Neural cell (in vitro differentiated cells): Measurements from ENCODE around the gene KIAA0753. TPM values are rescaled to one million over a fixed set of nuclear protein-coding genes. Genes with fewer than 3 reads are reported as not detected.

ENCODE experiments used
- H2AFZ ChIP-seq: fragments of 200-600, 300-800 bp; sonication (generic), shearing (Covaris generic); 2 replicates; pipeline ENCODE4 v1.6.0; 2014; ENCODE audit warnings: low read depth, mild to moderate bottlenecking, antibody characterized with exemption, low read length, moderate library complexity
- H3F3A ChIP-seq: fragments of 200-600 bp; shearing (Covaris generic); 2 replicates; pipeline ENCODE4 v1.6.1; 2016; ENCODE audit warnings: mild to moderate bottlenecking, moderate library complexity, mixed read lengths, antibody characterized with exemption, low read length; ENCODE audit not compliant: insufficient read depth, poor library complexity, severe bottlenecking
- H3K27ac ChIP-seq: fragments of 200-600, 300-800 bp; sonication (generic), shearing (Covaris generic); 2 replicates; pipeline ENCODE4 v1.5.1; 2014; ENCODE audit warnings: mild to moderate bottlenecking, low read length, moderate library complexity
- H3K27me3 ChIP-seq: fragments of 300-800, 200-600 bp; sonication (generic), shearing (Covaris generic); 2 replicates; pipeline ENCODE4 v1.6.0; 2014; ENCODE audit warnings: mild to moderate bottlenecking, low read depth, low read length, moderate library complexity; ENCODE audit not compliant: insufficient read depth
- H3K36me3 ChIP-seq: fragments of 300-800, 200-600 bp; sonication (generic), shearing (Covaris generic); 2 replicates; pipeline ENCODE4 v1.5.1; 2014; ENCODE audit warnings: mild to moderate bottlenecking, antibody characterized with exemption, low read length, moderate library complexity; ENCODE audit not compliant: insufficient read depth
- H3K4me2 ChIP-seq: fragments of 300-800, 200-600 bp; sonication (generic), shearing (Covaris generic); 2 replicates; pipeline ENCODE4 v1.6.0; 2014; ENCODE audit warnings: mild to moderate bottlenecking, low read length
- H3K4me3 ChIP-seq: fragments of 300-800, 200-600 bp; sonication (generic), shearing (Covaris generic); 2 replicates; pipeline ENCODE4 v1.5.1; 2014; ENCODE audit warnings: mild to moderate bottlenecking, low read length, moderate library complexity
- H3K79me2 ChIP-seq: fragments of 200-600 bp; shearing (Covaris generic); replicated peaks from 2 replicates; pipeline ENCODE4 v1.6.0; 2014; ENCODE audit warnings: mild to moderate bottlenecking, low read length, moderate library complexity; ENCODE audit not compliant: insufficient read depth
- H3K9ac ChIP-seq: fragments of 300-800, 200-600 bp; sonication (generic), shearing (Covaris generic); 2 replicates; pipeline ENCODE4 v1.6.1; 2016; ENCODE audit warnings: mild to moderate bottlenecking, low read length, mixed read lengths
- H3K9me2 ChIP-seq: fragments of 200-600 bp; shearing (Covaris generic); 2 replicates; pipeline ENCODE4 v1.6.1; 2016; ENCODE audit warnings: mild to moderate bottlenecking, low read length, mixed read lengths; ENCODE audit not compliant: insufficient read depth
- H3K9me3 ChIP-seq: fragments of 200-600, 300-800 bp; sonication (generic), shearing (Covaris generic); 2 replicates; pipeline ENCODE4 v1.6.1; 2016; ENCODE audit warnings: mild to moderate bottlenecking, mixed run types, low read length, moderate library complexity, mixed read lengths
- H4K20me1 ChIP-seq: fragments of 200-600 bp; shearing (Covaris generic); 2 replicates; pipeline ENCODE4 v1.6.1; 2016; ENCODE audit warnings: mild to moderate bottlenecking, mixed run types; ENCODE audit not compliant: insufficient read depth
- CTCF ChIP-seq: fragments of 450-650 bp; IDR thresholded peaks from 2 replicates; pipeline ENCODE4 v1.5.1; 2014; ENCODE audit warnings: antibody characterized with exemption, mild to moderate bottlenecking, moderate library complexity; ENCODE audit not compliant: poor library complexity, severe bottlenecking
- EP300 ChIP-seq: fragments of 450-650 bp; conservative IDR thresholded peaks from 2 replicates; pipeline ENCODE4 v1.6.1; 2014; ENCODE audit warnings: antibody characterized with exemption, mild to moderate bottlenecking, moderate library complexity; ENCODE audit not compliant: poor library complexity, severe bottlenecking
- EZH2 ChIP-seq: fragments of 200-600, 300-800 bp; shearing (Covaris generic), sonication (generic); IDR thresholded peaks from 2 replicates; pipeline ENCODE4 v1.6.1; 2014; ENCODE audit warnings: antibody characterized with exemption, low read length, borderline replicate concordance, mild to moderate bottlenecking; ENCODE audit not compliant: insufficient read depth, poor library complexity, severe bottlenecking
- MXI1 ChIP-seq: fragments of 450-650 bp; conservative IDR thresholded peaks from 2 replicates; pipeline ENCODE4 v1.6.1; 2014; ENCODE audit warnings: antibody characterized with exemption, mild to moderate bottlenecking; ENCODE audit not compliant: poor library complexity, severe bottlenecking
- POLR2AphosphoS5 ChIP-seq: IDR thresholded peaks from 2 replicates; pipeline ENCODE4 v1.6.1; 2012
- RAD21 ChIP-seq: fragments of 450-650 bp; conservative IDR thresholded peaks from 2 replicates; pipeline ENCODE4 v1.6.1; 2014; ENCODE audit warnings: antibody characterized with exemption, mild to moderate bottlenecking, moderate library complexity
- REST ChIP-seq: IDR thresholded peaks from 2 replicates; pipeline ENCODE4 v1.6.1; 2012; ENCODE audit warnings: borderline replicate concordance
- SMC3 ChIP-seq: fragments of 450-650 bp; conservative IDR thresholded peaks from 2 replicates; pipeline ENCODE4 v1.6.1; 2014; ENCODE audit warnings: antibody characterized with exemption, mild to moderate bottlenecking, moderate library complexity; ENCODE audit not compliant: poor library complexity
- TAF1 ChIP-seq: IDR thresholded peaks from 2 replicates; pipeline ENCODE4 v1.6.1; 2012; ENCODE audit warnings: low read depth
- polyA plus RNA-seq: library from polyadenylated mRNA; depleted of rRNA; stranded (reverse); fragments of >200 nt; gene quantifications from 2 replicates; pipeline ENCODE4 v1.2.3, GENCODE V29; 2014

Gene KIAA0753
- polyA plus RNA-seq, 1 donor from 2014 or later, result 32.3 TPM

- H3K4me3 ChIP-seq, result peak overlapping the region; percentile 81
- H3K27me3 ChIP-seq, result no peaks in the 10 kb centered on the region
- H3K9me3 ChIP-seq, result no peaks in the 10 kb centered on the region
- peak overlapping the region; percentile 95 for H3K9ac ChIP-seq
- no peak for TF ChIP-seq CTCF
- TF ChIP-seq EP300, result no peak
- no peak for TF ChIP-seq SMC3
- TF ChIP-seq REST, result no peak
- no peak for TF ChIP-seq MXI1
- no peak for TF ChIP-seq TAF1
- no peak for TF ChIP-seq RAD21
- TF ChIP-seq EZH2, result no peak
- TF ChIP-seq POLR2AphosphoS5, result no peak
- H3K79me2 ChIP-seq, result peaks cover 32% of the 10 kb centered on the region
- H3K9me2 ChIP-seq, result no peaks in the 10 kb centered on the region
- no peaks in the 10 kb centered on the region for H4K20me1 ChIP-seq
- peak overlapping the region; percentile 90 for H3K27ac ChIP-seq
- H2AFZ ChIP-seq, result peak overlapping the region; percentile 71
- H3F3A ChIP-seq, result peaks cover 4% of the 10 kb centered on the region
- H3K36me3 ChIP-seq, result no peaks in the 10 kb centered on the region
- H3K4me2 ChIP-seq, result peak overlapping the region; percentile 98
Measured at GRCh38 chr17:6641247-6641863, 844 bp upstream of the KIAA0753 start.

GRCh38 chr17:6639586-6640535, 650 bp downstream of the KIAA0753 start:
- Histone ChIP-seq H4K20me1 (no peaks in the 10 kb centered on the region), H3K9me3 (no peaks in the 10 kb centered on the region), H2AFZ (peak overlapping the region; percentile 71), H3K9ac (peak overlapping the region; percentile 95), H3K27me3 (no peaks in the 10 kb centered on the region), H3F3A (peaks cover 4% of the 10 kb centered on the region), H3K4me3 (peak overlapping the region; percentile 81), H3K79me2 (peaks cover 32% of the 10 kb centered on the region), H3K4me2 (peak overlapping the region; percentile 95), H3K36me3 (no peaks in the 10 kb centered on the region), H3K27ac (peak overlapping the region; percentile 90), H3K9me2 (no peaks in the 10 kb centered on the region)
- TF ChIP-seq POLR2AphosphoS5 (no peak), SMC3 (no peak), REST (no peak), EZH2 (no peak), TAF1 (no peak), MXI1 (no peak), RAD21 (no peak), EP300 (no peak), CTCF (no peak)
